ENCODE results near the gene KRT83.

- TF ChIP-seq CTCF (IDR thresholded peaks at IDR 0.05) (no peak), RAD21 (IDR thresholded peaks at IDR 0.05; ENCODE audit: low read length) (no peak; the same call in 1 of the 2 replicates), JUND (IDR thresholded peaks at IDR 0.05) (no peak), EP300 (IDR thresholded peaks at IDR 0.05; ENCODE audit: borderline replicate concordance in 1 of 2, low read depth in 1 of 2, low read length in 1 of 2) (no peak), MEF2A (IDR thresholded peaks at IDR 0.05; ENCODE audit: borderline replicate concordance, low read depth) (no peak), POLR2AphosphoS5 (IDR thresholded peaks at IDR 0.05; ENCODE audit: low read depth, low read length) (no peak)
Observed at GRCh38 chr12:52307836-52308805, 13.1 kb downstream of the KRT83 start.

Measured in SK-N-SH (cell line).